ENCODE results near the gene SUSD1. TPM values are rescaled to one million over a fixed set of nuclear protein-coding genes. Genes with fewer than 3 reads are reported as not detected.
A peak's percentile ranks its signal among the peaks of the same experiment; 100 is the strongest.

SUSD1 gene
- total and polyA plus RNA-seq, 2 donors from 2014 or later: 11.0 to 19.8 TPM

GRCh38 chr9:112112941-112113681 lies 62.0 kb downstream of the SUSD1 start:
- FAIRE-seq: no peak
- intact Hi-C loops (cut with DNase I): no loop called here
- peak in 3 of 5 donors; percentile 56 to 64 (median 58) for DNase-seq
- H3K4me3 ChIP-seq (ENCODE audit: low read length in 3 of 3): no peak overlapping the region
- TF ChIP-seq CTCF (IDR thresholded peaks at IDR 0.05; ENCODE audit: borderline replicate concordance, extremely low read depth, insufficient read depth): peak; percentile 52
- H3K27me3 ChIP-seq (ENCODE audit: control insufficient read depth, insufficient read depth, low read length): no peaks in the 10 kb centered on the region
- no peak overlapping the region for H3K9ac ChIP-seq (ENCODE audit: low read length in 3 of 3)
- no peaks in the 10 kb centered on the region for H3K9me3 ChIP-seq (ENCODE audit: control insufficient read depth in 2 of 3, insufficient read depth in 1 of 3, low read length in 3 of 3)
- peaks cover 0 to 3% (median 0%) of the 10 kb centered on the region in 3 donors for H3K4me1 ChIP-seq (ENCODE audit: control insufficient read depth in 2 of 3, insufficient read depth in 2 of 3, low read depth in 1 of 3, low read length in 3 of 3)
- H3K36me3 ChIP-seq (ENCODE audit: control insufficient read depth in 2 of 3, insufficient read depth in 3 of 3, low read length in 3 of 3): no peaks in the 10 kb centered on the region
- no peak overlapping the region for H3K27ac ChIP-seq (ENCODE audit: low read depth in 2 of 2, low read length in 2 of 2)

- no peak for FAIRE-seq
- Histone ChIP-seq H3K9ac (ENCODE audit: low read length in 3 of 3) (no peak overlapping the region), H3K27ac (ENCODE audit: low read depth in 2 of 2, low read length in 2 of 2) (no peak overlapping the region), H3K4me3 (ENCODE audit: low read length in 3 of 3) (no peak overlapping the region), H3K4me1 (ENCODE audit: control insufficient read depth in 2 of 3, insufficient read depth in 2 of 3, low read depth in 1 of 3, low read length in 3 of 3) (peaks cover 0 to 3% (median 0%) of the 10 kb centered on the region in 3 donors), H3K27me3 (ENCODE audit: control insufficient read depth, insufficient read depth, low read length) (no peaks in the 10 kb centered on the region), H3K9me3 (ENCODE audit: control insufficient read depth in 2 of 3, insufficient read depth in 1 of 3, low read length in 3 of 3) (no peaks in the 10 kb centered on the region), H3K36me3 (ENCODE audit: control insufficient read depth in 2 of 3, insufficient read depth in 3 of 3, low read length in 3 of 3) (no peaks in the 10 kb centered on the region)
- no peak for TF ChIP-seq CTCF (IDR thresholded peaks at IDR 0.05; ENCODE audit: borderline replicate concordance, extremely low read depth, insufficient read depth)
- DNase-seq: no peak
- intact Hi-C loops (cut with DNase I): no loop called here
Observed at GRCh38 chr9:112112519-112112918, 62.6 kb downstream of the SUSD1 start.

- no peak for TF ChIP-seq CTCF (IDR thresholded peaks at IDR 0.05; ENCODE audit: borderline replicate concordance, extremely low read depth, insufficient read depth)
- H3K9me3 ChIP-seq (ENCODE audit: control insufficient read depth in 2 of 3, insufficient read depth in 1 of 3, low read length in 3 of 3): no peaks in the 10 kb centered on the region
- H3K27me3 ChIP-seq (ENCODE audit: control insufficient read depth, insufficient read depth, low read length): no peaks in the 10 kb centered on the region
- no peaks in the 10 kb centered on the region for H3K36me3 ChIP-seq (ENCODE audit: control insufficient read depth in 2 of 3, insufficient read depth in 3 of 3, low read length in 3 of 3)
- DNase-seq (no peak), FAIRE-seq (no peak)
- H3K4me1 ChIP-seq (ENCODE audit: control insufficient read depth in 2 of 3, insufficient read depth in 2 of 3, low read depth in 1 of 3, low read length in 3 of 3): peaks cover 0 to under 1% (median 0%) of the 10 kb centered on the region in 3 donors
- H3K4me3 ChIP-seq (ENCODE audit: low read length in 3 of 3): no peak overlapping the region
- no peak overlapping the region for H3K27ac ChIP-seq (ENCODE audit: low read depth in 2 of 2, low read length in 2 of 2)
- H3K9ac ChIP-seq (ENCODE audit: low read length in 3 of 3): no peak overlapping the region
- intact Hi-C loops (cut with DNase I): no loop called here
Observed at GRCh38 chr9:112111461-112111860, 63.6 kb downstream of the SUSD1 start.

All from kidney (tissue), 14 donors.